GM23338 (cell line): ENCODE results near the gene CTXN3.

ENCODE experiments used
- CTCF ChIP-seq, 2 experiments: fragments of 200-600 bp in 1 of 2; sonication (generic) in 1 of 2; conservative IDR thresholded peaks; 2 replicates each; pipeline versions ENCODE4 v1.5.1 to v1.6.1; 2016 to 2017; ENCODE audit warnings: antibody characterized with exemption in 2 of 2, low read depth in 2 of 2, mild to moderate bottlenecking in 2 of 2, moderate library complexity in 1 of 2
- EZH2 ChIP-seq: fragments of 200-600 bp; sonication (generic); IDR thresholded peaks from one replicate; pipeline ENCODE4 v1.8.0; 2017; ENCODE audit warnings: antibody characterized with exemption, mild to moderate bottlenecking, low read depth; ENCODE audit not compliant: unreplicated experiment
- EZH2phosphoT487 ChIP-seq: fragments of 200-600 bp; sonication (generic); IDR thresholded peaks from one replicate; pipeline ENCODE4 v1.8.1; 2018; ENCODE audit warnings: antibody characterized with exemption; ENCODE audit not compliant: unreplicated experiment
- JUNB ChIP-seq: IDR thresholded peaks from one replicate; pipeline ENCODE4 v1.6.1; 2016; ENCODE audit warnings: antibody characterized with exemption; ENCODE audit not compliant: unreplicated experiment
- REST ChIP-seq: IDR thresholded peaks from one replicate; pipeline ENCODE4 v1.6.1; 2018; ENCODE audit warnings: antibody characterized with exemption; ENCODE audit not compliant: unreplicated experiment

- TF ChIP-seq CTCF (conservative IDR thresholded peaks at IDR 0.05; ENCODE audit: low read depth in 2 of 2) (no peak), EZH2phosphoT487 (no peak), REST (no peak), EZH2 (no peak), JUNB (no peak)
Observed at GRCh38 chr5:127671218-127671617, 22.3 kb downstream of the CTXN3 start.
